ENCODE measurements around the gene IRF6.

Gene IRF6

DNA sequence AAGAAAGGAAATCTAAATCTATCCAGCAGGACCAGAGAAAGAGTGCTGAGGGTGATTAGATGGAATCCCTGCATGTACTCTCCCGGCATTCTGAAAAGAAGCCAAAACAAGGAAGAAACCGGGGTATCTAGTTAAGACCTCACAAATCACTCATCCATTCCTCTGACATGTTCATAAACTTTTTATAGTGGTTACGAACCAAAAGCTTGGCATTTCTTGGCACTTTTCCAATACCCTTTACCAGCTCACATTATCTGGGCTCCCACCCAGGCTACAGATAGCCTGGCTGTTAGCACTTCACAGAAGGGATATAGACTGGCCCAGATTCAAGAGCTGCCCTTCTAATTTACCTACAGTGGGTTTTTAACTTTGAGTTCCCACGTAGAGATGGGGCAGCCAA is 19.8 kb downstream of the IRF6 start:
- no peak for DNase-seq

DNA sequence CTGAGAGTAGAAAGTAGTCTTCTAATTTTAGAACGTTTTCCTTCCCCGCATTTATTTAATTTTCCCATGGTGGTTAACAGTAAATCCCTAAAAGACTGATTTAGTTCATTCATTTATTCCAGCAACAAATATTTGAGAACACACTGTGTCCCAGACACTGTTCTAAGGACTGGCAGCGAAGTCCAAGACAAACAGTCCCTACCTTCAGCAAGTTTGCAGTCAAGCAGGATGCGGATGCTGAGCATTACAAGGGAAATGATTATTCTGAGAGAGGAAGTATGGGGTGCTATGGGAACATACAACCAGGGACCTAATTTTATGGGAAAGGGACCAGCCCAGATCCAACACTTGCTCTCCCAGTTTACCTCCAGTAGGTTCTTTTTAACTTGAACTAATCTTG is 20.4 kb downstream of the IRF6 start:
- no peak for DNase-seq

DNA sequence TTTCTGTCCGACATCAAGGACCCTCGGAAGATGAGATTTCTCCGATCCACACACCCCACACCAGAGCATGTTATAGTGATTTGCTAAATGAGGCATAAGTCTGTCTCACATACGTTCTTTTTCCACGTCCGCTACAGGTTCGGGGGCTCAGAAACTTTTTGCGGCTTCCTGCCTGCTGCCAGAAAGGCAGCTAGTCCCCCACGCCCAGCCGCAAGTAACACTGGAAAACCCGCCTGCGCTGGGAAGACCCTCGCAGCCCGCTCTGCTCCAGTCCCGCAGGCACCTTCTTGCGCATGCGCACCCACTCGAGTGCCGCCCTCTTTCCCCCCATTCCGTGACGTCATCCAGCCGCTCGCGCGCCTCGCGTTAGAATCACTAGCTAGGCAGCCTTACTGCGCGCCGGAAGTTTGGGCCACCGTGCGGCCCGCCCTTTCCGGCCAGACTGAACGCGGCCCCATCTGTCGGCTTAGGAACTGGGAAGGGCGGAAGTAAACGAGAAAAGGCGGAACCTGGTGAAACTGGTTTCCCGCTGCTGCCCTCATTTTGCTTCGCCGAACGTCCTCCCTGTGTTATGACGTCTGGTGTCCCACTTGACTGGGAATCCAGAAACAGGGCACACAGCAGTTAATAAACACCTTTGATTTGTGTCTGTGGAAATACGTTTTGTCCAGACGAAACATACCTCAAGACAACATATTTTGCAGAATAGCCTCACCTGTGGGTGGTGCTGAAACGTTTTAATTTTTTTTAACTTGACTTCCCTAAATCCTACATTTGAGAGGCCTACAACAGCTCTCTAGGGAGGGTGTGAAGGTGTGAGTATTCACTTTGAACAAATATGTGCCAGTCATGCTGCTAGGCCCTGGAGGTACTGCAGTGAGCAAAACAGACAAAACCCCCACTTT is 21.4 kb downstream of the IRF6 start, which contains the start of gene C1orf74:
C1orf74 (minus strand) TSS at position 295 of the 905 bp plus-strand sequence. CDS start 925 bp downstream, outside the sequence.
- DNase-seq: peak; percentile 95 to 99 (median 98)

DNA sequence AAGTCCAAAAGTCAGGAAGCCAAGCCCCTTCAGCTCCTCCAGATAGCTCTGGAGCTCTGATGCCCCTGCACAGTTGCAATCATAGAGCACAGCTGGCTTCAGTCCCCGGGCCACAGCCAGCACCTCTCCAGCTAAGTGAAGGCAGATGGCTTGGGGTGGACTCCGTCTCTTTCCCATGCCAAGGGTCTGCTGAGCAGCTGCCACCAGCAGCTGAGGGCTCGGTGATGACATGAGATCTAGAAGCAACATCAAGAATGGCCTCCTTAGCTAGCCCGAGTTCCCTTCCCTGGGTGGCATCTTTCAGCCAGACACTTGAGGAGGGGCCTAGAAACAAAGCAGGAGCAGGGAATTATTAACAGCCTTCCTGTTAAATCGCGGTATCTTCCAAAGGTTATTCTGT is 22.6 kb downstream of the IRF6 start:
- no peak for DNase-seq

DNA sequence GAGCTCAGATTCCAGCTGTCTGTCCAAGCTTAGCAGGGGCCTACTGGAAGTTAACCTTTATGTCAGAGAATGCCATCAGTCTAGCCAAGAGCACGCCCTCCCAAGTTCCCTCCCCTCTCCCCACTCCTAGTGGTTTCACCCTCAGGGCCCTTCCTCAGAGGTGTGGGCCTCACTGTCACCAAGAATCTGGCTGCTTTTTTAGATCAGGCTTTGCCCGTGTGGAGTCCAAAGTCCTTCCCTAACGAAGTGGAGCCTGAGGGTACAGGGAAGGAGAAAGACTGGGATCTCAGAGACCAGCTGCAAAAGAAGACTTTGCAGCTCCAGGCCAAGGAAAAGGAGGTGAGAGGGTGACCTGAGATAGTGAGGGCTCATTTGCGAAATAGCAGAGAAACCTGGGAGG is 25.7 kb downstream of the IRF6 start:
- DNase-seq: no peak

DNA sequence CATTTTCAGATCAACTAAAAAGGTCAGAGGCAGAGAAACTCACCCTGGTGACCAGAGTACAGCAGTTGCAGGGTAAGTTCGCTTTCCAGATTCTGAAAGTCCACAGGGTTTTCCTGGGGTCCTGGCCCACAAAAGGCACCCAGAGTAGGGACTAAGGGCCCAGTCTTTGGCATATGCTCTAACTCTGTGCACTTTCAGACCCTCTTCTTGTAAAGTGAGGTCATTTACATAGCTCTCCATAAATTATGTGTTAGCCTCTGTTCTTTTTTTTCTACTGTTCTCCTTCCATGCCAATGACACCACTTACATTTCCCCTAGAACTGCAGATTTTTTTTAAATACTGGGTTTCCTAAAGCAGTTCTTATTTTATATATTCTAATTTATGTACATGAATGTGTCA is 27.8 kb downstream of the IRF6 start:
- no peak for DNase-seq

DNA sequence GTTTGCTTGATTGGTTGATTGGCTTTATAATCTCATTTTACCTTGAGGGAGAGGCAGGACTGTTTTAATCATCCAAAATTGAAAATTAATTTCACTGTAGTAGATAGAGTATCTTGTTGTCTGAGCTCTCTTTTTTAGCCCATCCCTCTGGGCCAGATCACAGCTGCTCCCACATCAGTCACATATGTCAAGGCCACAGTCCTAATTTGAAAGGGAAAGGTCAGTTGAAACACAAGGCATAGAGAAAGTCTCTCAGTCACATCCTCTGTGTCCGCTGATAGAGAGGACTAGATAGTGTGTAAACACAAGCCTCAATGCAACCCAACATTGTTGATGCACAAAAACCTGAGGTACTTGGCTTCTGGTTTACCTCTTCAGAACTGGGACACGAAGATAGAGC is 28.4 kb downstream of the IRF6 start:
- DNase-seq: no peak

DNA sequence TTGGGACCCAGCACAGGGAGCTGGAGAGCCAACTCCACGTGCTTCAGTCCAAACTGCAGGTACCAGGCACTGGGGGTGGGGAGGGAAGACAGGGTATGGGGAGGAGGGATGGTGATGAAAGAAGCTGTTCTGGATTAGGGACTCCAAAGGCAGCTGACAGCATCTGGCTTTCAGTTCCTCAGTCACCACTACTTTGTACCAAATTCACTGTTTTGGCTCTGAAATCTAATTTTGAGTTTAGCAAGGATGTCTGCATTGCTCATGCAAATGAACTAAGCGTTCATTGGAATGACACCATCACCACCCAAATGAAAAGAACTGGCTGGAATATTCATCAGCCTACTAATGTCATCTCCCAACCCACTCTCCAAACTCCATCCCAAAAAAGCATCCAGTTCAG is 30.3 kb downstream of the IRF6 start:
- DNase-seq: no peak

DNA sequence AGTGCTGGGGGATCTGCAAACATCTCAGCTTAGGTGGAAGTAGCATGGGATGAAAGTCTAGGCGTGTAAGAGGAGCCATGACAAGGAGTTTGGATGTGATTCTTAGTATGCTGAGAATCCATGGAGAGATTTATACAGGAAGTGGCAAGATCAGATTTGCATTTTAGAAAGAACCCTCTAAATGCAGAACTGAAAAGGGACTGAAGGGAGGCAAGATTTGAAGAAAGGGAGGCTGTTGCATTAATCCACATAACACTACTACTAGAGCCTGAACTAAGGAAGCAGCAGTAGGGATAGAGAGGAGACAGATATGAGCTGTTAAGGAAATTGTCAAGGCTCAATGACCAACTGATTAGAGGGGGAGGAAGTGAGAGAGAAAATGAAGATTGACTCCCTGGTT is 31.4 kb downstream of the IRF6 start:
- DNase-seq: no peak

DNA sequence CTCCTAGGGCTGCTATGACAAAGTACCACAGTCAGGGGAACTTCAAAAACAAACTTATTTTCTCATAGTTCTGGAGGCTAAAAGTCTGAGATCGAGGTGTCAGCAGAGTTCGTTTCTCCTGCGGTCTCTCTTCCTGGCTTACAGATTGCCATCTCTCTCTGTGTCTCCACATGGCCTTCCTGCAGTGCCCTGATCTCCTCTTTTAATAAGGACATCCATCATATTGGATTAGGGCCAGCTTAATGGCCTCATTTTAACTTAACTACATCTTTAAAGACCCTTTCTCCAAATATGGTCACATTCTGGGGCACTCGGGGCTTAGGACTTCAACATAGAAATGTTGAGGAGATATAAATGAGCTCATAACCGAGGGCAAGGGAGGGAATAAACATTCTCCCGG is 33.8 kb downstream of the IRF6 start:
- no peak for DNase-seq

DNA sequence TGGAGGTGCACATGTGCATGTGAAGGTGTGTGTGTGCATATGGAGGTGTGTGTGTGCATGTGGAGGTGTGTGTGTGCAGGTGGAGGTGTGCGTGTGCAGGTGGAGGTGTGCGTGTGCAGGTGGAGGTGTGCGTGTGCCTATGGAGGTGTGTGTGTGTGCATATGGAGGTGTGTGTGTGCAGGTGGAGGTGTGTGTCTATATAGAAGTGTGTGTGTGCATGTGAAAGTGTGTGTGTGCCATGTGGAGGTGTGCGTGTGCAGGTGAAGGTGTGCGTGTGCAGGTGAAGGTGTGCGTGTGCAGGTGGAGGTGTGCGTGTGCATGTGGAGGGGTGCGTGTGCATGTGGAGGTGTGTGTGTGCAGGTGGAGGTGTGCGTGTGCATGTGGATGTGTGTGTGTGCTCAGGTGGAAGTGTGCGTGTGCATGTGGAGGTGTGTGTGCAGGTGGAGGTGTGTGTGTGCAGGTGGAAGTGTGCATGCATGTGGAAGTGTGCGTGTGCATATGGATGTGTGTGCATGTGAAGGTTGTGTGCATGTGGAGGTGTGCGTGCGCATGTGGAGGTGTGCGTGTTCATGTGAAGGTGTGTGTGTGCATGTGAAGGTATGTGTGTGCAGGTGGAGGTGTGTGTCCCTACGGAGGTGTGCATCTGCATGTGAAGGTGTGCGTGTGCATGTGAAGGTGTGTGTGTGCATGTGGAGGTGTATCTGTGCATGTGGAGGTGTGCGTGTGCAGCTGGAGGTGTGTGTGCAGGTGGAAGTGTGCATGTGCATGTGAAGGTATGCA is 35.1 kb downstream of the IRF6 start:
- DNase-seq: no peak

DNA sequence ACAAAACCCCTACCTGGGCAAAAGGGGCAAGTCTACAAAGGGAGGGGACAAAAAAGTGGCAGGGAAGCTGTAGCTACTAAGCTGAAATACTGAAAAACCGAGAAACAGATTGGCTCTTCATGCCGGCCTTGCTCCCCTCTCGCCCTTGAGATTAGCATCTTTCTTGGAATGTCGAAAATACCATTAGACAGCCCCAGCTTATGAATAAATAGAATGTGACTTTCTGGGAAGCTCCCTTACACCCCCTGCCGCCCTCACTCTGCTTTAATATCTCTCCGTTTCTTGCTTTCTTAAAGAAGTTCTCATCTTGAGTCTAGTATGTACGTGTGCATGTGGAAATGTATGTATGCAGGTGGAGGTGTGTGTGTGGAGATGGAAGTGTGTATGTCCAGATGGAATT is 36.0 kb downstream of the IRF6 start:
- no peak for DNase-seq

DNA sequence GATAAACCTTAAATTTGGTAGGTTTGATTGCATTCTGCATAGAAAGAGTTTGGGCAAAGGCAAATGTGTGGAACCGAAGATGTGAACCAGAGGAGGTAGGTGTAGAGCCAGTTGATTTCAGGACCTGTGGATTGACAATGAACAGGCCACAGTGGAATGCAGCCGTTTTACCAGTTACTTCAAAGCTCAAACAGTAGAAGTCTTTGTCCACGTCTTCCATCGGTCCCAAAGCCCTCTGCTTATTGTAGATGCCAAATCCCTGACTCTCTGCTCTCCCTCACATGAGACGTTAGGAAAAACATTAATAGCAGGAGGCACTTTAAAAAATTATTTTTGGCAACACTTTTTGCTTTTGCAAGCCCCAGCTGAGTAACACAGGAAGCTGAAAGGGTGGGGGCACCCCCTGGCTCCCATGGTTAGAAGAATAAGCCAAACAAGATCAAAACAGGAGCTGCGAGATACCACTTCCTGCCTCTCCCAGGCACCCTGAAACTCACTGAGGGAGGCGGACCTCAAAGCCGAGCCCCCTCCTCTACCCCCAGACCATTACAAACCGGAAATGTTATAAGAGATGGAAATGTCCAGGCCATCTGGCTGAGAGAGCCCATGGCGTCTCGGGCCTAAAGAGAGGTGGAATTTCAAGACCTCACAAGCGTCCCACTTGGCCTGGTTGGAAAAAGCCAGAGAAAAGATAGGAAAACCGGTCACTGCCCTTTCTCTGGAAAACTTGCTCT is 36.6 kb downstream of the IRF6 start:
- DNase-seq: no peak

DNA sequence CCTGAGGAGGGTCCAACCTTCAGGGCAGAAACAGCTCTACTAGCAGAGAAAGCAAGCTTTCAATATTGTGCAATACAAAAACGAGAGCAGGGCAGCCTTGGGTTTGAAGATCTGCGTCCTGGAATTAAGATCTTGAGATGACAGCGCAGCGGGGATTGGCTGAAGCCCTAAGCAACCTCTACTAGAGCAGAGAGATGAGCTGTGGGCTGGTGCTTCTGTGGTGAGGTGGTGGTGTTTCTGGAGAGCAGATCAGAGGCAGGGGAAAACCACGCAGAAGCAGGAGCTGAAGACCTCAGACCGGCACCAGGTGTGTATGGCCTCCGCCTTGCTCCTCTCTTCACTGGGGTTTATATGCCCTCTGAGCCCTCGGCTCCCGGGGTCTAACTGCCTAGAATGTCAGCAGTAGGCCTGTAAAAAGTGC is 37.6 kb downstream of the IRF6 start:
- no peak for DNase-seq

DNA sequence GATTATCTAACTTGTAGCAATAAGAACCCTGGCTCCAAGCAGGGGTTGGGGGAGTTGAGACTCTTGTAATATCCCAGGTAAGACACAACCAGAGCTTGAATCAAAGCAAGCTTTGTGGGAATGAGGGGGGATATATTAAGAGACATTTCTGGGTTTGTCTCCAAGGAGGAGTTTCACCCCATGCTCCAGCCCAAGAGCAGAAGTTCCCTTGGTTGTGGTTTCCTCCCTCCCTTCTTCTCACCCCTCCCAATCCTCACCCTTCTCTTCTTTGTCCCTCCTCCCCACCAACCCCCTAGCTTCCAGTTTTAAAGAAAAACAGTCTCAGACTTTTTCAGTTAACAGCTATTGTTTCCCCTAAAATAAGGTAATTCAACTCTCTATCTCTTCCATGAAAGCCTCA is 38.2 kb downstream of the IRF6 start:
- no peak for DNase-seq

DNA sequence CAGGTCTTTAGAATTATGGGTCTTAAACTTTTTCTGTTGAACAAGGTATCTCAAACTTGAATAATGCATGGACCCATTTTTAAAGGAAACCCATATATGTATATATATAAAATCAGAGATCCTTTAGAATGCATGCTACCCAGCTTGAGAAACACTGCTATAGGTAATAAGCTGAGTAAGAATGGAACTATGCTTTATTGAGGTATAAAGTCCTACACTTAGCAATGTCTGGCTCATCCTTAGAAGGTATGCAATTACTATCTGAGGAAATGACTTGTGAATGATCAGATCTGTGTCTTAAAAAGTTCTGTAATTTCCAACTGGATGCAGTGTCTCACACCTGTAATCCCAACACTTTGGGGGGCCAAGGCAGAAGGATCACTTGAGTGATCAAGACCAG is 38.8 kb downstream of the IRF6 start:
- DNase-seq: no peak

DNA sequence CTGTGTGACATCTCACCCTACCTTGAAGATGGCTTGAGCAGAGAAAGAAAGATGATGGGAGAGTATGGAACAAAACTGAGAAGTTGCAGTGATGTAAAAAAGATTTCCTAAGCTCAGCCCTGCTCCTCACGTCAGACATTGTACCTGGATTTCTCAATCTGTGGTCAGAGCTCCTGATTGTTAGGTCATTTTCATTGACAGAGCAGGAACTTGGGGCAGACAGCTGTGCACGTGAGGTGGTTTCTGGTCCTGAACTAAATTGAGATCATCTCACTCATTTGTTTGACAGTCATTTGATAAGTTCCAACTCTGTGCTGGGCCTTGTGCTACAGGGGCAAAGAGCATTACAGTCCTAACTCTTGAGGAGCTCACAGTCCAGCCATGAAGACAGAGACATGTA is 39.9 kb downstream of the IRF6 start:
- DNase-seq: no peak

DNA sequence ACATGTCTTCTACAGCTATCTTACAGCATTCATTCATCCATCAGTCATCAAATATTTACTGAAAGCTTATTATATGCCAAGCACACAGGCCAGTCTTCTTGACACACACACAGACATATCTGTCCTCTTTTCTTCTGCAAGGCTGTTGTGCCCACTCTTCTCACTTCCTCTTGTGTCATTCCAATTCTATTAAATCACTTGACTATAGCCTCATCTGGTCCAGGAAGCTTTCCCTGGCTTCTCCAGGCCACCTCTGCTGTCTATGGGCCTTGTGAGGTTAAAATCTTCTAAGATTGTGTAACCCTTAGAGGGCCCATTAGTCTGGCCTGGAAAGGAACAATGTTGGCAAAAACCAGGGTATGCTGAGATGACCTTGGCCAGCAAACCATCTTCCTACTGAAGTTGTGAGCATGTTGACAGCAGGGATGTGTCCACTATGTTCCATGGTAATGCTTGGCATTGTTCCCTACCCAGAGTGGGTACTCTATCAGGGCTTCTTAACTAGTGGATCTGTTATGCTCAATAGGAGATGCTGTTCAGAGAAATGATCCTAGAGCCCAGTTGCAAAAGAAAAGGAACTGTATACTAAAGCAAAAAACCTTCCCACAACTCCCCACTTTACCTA is 44.8 kb downstream of the IRF6 start:
- DNase-seq: no peak

DNA sequence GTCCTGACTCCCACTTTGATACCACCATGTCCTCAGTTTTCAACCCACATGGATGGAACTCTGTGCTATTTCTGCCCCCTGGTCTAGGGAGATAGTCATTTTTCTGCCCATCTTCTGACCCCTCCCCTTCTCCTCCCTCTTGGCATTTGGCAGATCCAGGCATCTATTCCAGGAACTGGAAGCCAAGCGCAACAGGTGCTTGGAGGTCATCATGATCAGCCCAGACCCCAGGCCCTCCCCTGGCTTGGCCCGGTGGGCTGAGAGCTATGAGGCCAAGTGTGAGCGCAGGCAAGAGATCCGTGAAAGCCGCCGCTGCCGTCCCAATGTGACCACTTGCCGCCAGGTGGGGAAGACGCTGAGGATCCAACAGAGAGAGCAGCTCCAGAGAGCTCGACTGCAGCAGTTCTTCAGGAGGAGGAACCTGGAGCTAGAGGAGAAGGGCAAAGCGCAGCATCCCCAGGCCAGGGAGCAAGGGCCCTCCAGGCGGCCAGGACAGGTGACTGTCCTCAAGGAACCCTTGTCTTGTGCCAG is 46.0 kb downstream of the IRF6 start:
- DNase-seq: no peak

DNA sequence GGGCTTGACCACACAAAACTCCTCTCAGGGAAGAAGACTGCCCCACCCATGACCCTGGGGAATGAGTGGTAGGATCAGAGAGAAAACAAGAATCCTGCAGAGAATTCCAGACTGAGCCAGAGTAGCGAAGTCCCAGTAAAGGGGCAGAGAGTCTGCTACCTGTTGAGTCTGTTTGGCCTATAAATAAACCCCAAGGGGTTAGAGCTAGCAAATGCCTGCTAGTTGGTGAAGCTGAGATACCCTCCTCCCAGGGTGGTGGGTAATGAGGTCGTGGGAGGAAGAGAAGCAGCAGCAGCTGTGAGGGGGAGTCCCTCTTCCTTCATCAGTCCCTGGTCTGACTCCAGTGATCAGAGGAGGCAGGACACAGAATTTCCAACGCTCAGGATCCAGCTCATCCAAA is 47.5 kb downstream of the IRF6 start:
- no peak for DNase-seq

DNA sequence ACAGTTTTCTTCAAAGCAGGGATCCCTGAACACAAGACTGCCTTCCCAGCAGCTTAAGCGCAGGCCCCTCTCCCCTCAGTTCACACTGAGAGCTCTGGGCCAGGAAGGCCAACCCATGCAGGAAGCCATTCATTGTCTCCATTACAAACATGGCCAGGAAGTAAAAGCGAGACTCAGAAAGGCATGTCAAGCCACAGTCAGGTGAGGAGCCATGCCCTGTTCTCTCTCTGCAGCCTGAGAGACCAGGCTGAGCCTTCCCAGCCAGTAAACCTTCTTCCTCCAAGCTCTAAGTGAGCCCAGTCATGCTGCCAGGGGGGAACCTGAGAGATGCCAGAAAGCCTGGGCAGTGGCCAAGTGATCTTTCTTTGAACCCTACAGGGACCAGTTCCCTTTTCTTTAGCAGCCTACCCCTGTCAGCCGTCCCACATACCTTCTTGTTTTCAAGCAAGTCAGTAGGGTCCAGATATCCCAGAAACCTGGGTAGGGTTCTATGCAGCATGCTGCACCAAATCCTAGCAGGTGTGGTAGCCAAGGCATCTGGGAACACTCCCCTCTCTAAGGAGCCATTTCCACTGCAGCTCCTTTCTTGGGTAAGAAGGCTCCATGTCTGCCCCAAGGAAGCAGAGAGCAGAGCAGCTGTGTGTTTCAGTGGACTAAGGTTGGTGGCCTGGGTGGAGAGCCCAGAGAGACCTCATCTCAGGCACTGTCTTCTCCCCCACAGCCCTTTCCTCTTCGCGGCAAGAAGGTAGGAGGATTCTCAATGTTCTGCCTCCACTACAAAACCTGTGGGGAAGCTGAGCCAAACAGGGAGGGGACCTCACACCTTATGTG is 49.1 kb downstream of the IRF6 start:
- no peak for DNase-seq
